K562 (cell line): Measurements from ENCODE around the gene CNTN6. TPM values are rescaled to one million over a fixed set of nuclear protein-coding genes. Genes with fewer than 3 reads are reported as not detected.

Experiments used
- ATAC-seq: fragments of 200-7000 bp; cut with Tn5 transposase; 3 replicates; pipeline ENCODE4 v1.9.1; 2020; ENCODE audit warnings: moderate library complexity
- BruUV-seq: library from RNA; stranded (reverse); fragments of 400-500 nt; replicated peaks from 2 replicates; lab custom pipeline; 2021; lab: Mats Ljungman, UMichigan
- CTCF ChIA-PET: fragments of 300-600 bp; formaldehyde crosslinking; extraction: SDS; loops from one replicate; lab custom pipeline; 2021; ENCODE audit warnings: low intra/inter-chr PET ratio; lab: Yijun Ruan, JAX
- POLR2A ChIA-PET: fragments of 300-600, 350-650 bp; sonication (Branson Sonifier 250); formaldehyde crosslinking; extraction: SDS; loops from one replicate; lab custom pipeline; 2021; ENCODE audit warnings: antibody characterized with exemption, inconsistent platforms; lab: Yijun Ruan, JAX
- DNase-seq, 4 experiments: peaks; one replicate each; pipeline versions ENCODE4 v3.0.0 to v3.0.0-alpha.2; 2011 to 2018; ENCODE audit warnings: low spot score in 3 of 4, mixed read lengths in 3 of 4; ENCODE audit errors: extremely low read depth in 1 of 4
- FAIRE-seq: peaks from 2 replicates; lab custom pipeline; 2011; peaks lifted over from hg19 to GRCh38; lab: Jason Lieb, UNC
- H2AFZ ChIP-seq: 2 replicates; pipeline ENCODE4 v1.6.0; 2011; ENCODE audit warnings: low read depth, low read length, control low read depth, inconsistent platforms
- H3K27ac ChIP-seq: fragments of 200-600 bp; 3 replicates; pipeline ENCODE4 v1.8.0; 2011; ENCODE audit warnings: low read depth, mild to moderate bottlenecking, control low read depth, inconsistent platforms, low read length, moderate library complexity, mixed read lengths; ENCODE audit errors: extremely low read depth
- H3K27me3 ChIP-seq, 2 experiments: fragments of 300-600 bp in 1 of 2; 2 replicates in 1 of 2; 3 replicates in 1 of 2; pipeline versions ENCODE4 v1.6.0 to v1.8.0; 2011; ENCODE audit warnings: inconsistent platforms in 2 of 2, low read length in 2 of 2, mild to moderate bottlenecking in 1 of 2, mixed read lengths in 1 of 2, moderate library complexity in 1 of 2; ENCODE audit not compliant: control insufficient read depth in 2 of 2, insufficient read depth in 2 of 2
- H3K36me3 ChIP-seq: fragments of 300-600 bp; 3 replicates; pipeline ENCODE4 v1.8.0; 2011; ENCODE audit warnings: mild to moderate bottlenecking, low read length, inconsistent platforms; ENCODE audit not compliant: control insufficient read depth, insufficient read depth
- H3K4me1 ChIP-seq, 2 experiments: fragments of 200-600 bp in 1 of 2; replicated peaks in 1 of 2; 2 replicates in 1 of 2; 3 replicates in 1 of 2; pipeline versions ENCODE4 v1.5.1 to v1.8.0; 2011; ENCODE audit warnings: inconsistent platforms in 2 of 2, low read length in 2 of 2, mild to moderate bottlenecking in 1 of 2, mixed read lengths in 1 of 2, moderate library complexity in 1 of 2; ENCODE audit not compliant: control insufficient read depth in 2 of 2, insufficient read depth in 2 of 2
- H3K4me2 ChIP-seq: 2 replicates; pipeline ENCODE4 v1.6.1; 2011; ENCODE audit warnings: low read length, control low read depth, inconsistent platforms, mixed read lengths; ENCODE audit not compliant: insufficient read depth
- H3K4me3 ChIP-seq: fragments of 200-600 bp; sonication (generic), shearing (Covaris generic); 2 replicates; pipeline ENCODE4 v1.5.1; 2016; ENCODE audit warnings: control low read depth, inconsistent platforms
- H3K79me2 ChIP-seq: fragments of 200-600 bp; 3 replicates; pipeline ENCODE4 v1.8.0; 2011; ENCODE audit warnings: low read length, inconsistent platforms; ENCODE audit not compliant: control insufficient read depth, insufficient read depth
- H3K9ac ChIP-seq, 2 experiments: 2 replicates each; pipeline versions ENCODE4 v1.6.0 to v1.6.1; 2011; ENCODE audit warnings: low read depth in 2 of 2, low read length in 2 of 2, control low read depth in 1 of 2, inconsistent platforms in 1 of 2, mild to moderate bottlenecking in 1 of 2, mixed read lengths in 1 of 2; ENCODE audit not compliant: insufficient read depth in 1 of 2
- H3K9me1 ChIP-seq: one replicate; pipeline ENCODE4 v1.6.0; 2011; ENCODE audit warnings: inconsistent platforms, mild to moderate bottlenecking, low read length, moderate library complexity; ENCODE audit not compliant: control insufficient read depth, insufficient read depth
- H3K9me3 ChIP-seq: replicated peaks from 2 replicates; pipeline ENCODE4 v1.5.1; 2011; ENCODE audit warnings: low read depth, low read length, inconsistent platforms; ENCODE audit not compliant: control insufficient read depth, insufficient read depth
- H4K20me1 ChIP-seq: replicated peaks from 2 replicates; pipeline ENCODE4 v1.6.1; 2011; ENCODE audit warnings: low read length, inconsistent platforms, mixed read lengths; ENCODE audit not compliant: control insufficient read depth, insufficient read depth
- MBD1 ChIP-seq: fragments of 250-450 bp; sonication (Bioruptor Pico); IDR thresholded peaks from 2 replicates; pipeline ENCODE4 v1.8.0; 2022; ENCODE audit warnings: inconsistent platforms
- NR2F6 ChIP-seq: fragments of 450-650 bp; formaldehyde crosslinking; IDR thresholded peaks from 2 replicates; pipeline ENCODE4 v1.4.0; 2020; ENCODE audit warnings: mild to moderate bottlenecking
- SMAD4 ChIP-seq: fragments of 250-450 bp; sonication (Bioruptor Pico); conservative IDR thresholded peaks from 2 replicates; pipeline ENCODE4 v1.8.0; 2021; ENCODE audit warnings: inconsistent platforms, mild to moderate bottlenecking, moderate library complexity
- STAG1 ChIP-seq: sonication (generic); formaldehyde crosslinking; IDR thresholded peaks from 2 replicates; pipeline ENCODE4 v1.5.0; 2020; ENCODE audit warnings: missing genetic modification reagents, borderline replicate concordance
- TBL1XR1 ChIP-seq, 2 experiments: IDR thresholded peaks; 2 replicates each; pipeline ENCODE4 v1.6.1; 2012; ENCODE audit warnings: improper control_type of control experiment in 2 of 2, low read length in 2 of 2, mild to moderate bottlenecking in 1 of 2
- ZFP30 ChIP-seq: fragments of 250-450 bp; sonication (Bioruptor Pico); IDR thresholded peaks from 2 replicates; pipeline ENCODE4 v1.8.0; 2022; ENCODE audit warnings: moderate library complexity, mild to moderate bottlenecking, inconsistent platforms, borderline replicate concordance
- WGBS: fragments of 100-300 bp; shearing (Covaris generic); methylation state at CpG from one replicate; pipeline ENCODE4 v1.1.6; 2016; ENCODE audit warnings: low coverage, mixed read lengths; ENCODE audit not compliant: insufficient coverage; ENCODE audit errors: missing lambda C conversion rate; 5-methylcytosine and 5-hydroxymethylcytosine counted together
- in situ Hi-C: fragments of 300-500 bp; cut with MboI; formaldehyde crosslinking; loops from 4 replicates; pipeline ENCODE4 v1.15.0; 2018; ENCODE audit warnings: inconsistent platforms, mixed read lengths
- intact Hi-C: fragments of 100-400 bp; cut with micrococcal nuclease; formaldehyde crosslinking; loops from 2 replicates; pipeline ENCODE4 v1.14.2; 2022
- polyA plus RNA-seq, 8 experiments: library from polyadenylated mRNA; depleted of rRNA in 4 of 8; stranded (reverse) in 5 of 8; unstranded in 3 of 8; fragments of >200 nt; fragmentation: Nextera tagmentation in 2 of 8; fragmentation: Illumina TruSeq in 1 of 8; extraction: Ambion mirVana in 2 of 8; extraction: Trizol in 1 of 8; gene quantifications; 2 replicates each; pipeline versions ENCODE4 v1.2.1 to v1.2.3, GENCODE V29; 2011 to 2014; ENCODE audit warnings: inconsistent platforms in 1 of 8, missing spikeins in 1 of 8
- total RNA-seq, 7 experiments: library from RNA; depleted of rRNA in 6 of 7; stranded (reverse); fragments of >200 nt in 6 of 7; fragmentation: Illumina TruSeq in 2 of 7; extraction: Trizol in 2 of 7; gene quantifications; 2 replicates each; pipeline versions ENCODE4 v1.2.1 to v1.2.3, GENCODE V29; 2011 to 2021; ENCODE audit warnings: low replicate concordance in 1 of 7
- TF ChIP-seq, protein P1 (sequence below): fragments of 250-450 bp; sonication (Bioruptor Pico); IDR thresholded peaks from 2 replicates; pipeline ENCODE4 v1.5.1; 2021; ENCODE audit warnings: mild to moderate bottlenecking

The CNTN6 gene
- total and polyA plus RNA-seq, 9 of the 15 experiments (the other 6 are each of a cell fraction or from before 2014, with no cell fraction given), result not detected

- H3K36me3 ChIP-seq, result no peaks in the 10 kb centered on the region
- no peak overlapping the region for H3K27ac ChIP-seq
- in situ Hi-C loops, result no loop called here
- BruUV-seq, result no TSS peak
- H3K9me1 ChIP-seq, result no peaks in the 10 kb centered on the region
- no peak overlapping the region for H2AFZ ChIP-seq
- no peak overlapping the region for H3K9ac ChIP-seq
- CTCF ChIA-PET, result no interaction called here
- no peak overlapping the region for H3K4me2 ChIP-seq
- FAIRE-seq, result no peak
- peaks cover 2% of the 10 kb centered on the region; the same call in 1 of the 2 replicates for H3K9me3 ChIP-seq
- no peaks in the 10 kb centered on the region for H3K4me1 ChIP-seq
- TF ChIP-seq, protein P1, sequence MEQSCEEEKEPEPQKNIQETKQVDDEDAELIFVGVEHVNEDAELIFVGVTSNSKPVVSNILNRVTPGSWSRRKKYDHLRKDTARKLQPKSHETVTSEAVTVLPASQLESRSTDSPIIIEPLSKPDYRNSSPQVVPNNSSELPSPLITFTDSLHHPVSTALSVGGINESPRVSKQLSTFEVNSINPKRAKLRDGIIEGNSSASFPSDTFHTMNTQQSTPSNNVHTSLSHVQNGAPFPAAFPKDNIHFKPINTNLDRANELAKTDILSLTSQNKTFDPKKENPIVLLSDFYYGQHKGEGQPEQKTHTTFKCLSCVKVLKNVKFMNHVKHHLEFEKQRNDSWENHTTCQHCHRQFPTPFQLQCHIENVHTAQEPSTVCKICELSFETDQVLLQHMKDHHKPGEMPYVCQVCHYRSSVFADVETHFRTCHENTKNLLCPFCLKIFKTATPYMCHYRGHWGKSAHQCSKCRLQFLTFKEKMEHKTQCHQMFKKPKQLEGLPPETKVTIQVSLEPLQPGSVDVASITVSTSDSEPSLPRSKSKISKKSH (CRISPR knock-in tag), result no peak
- H3K79me2 ChIP-seq, result no peaks in the 10 kb centered on the region
- ATAC-seq, result no peak
- POLR2A ChIA-PET, result no interaction called here
- DNase-seq, result no peak
- no peak overlapping the region for H3K4me3 ChIP-seq
- 0% methylated on average over 2 of the region's 2 CpGs for WGBS
- intact Hi-C loops, result no loop called here
- no peaks in the 10 kb centered on the region for H4K20me1 ChIP-seq
- no peaks in the 10 kb centered on the region for H3K27me3 ChIP-seq
Observed at GRCh38 chr3:1135194-1135593, 42.4 kb downstream of the CNTN6 start.

- H3K79me2 ChIP-seq, result no peaks in the 10 kb centered on the region
- DNase-seq, result no peak
- intact Hi-C loops, result no loop called here
- no peaks in the 10 kb centered on the region for H4K20me1 ChIP-seq
- CTCF ChIA-PET, result no interaction called here
- no peak overlapping the region for H3K4me2 ChIP-seq
- no peak overlapping the region for H3K9ac ChIP-seq
- BruUV-seq, result no TSS peak
- in situ Hi-C loops, result no loop called here
- POLR2A ChIA-PET, result no interaction called here
- no peak overlapping the region for H2AFZ ChIP-seq
- WGBS, result 0% methylated on average over 2 of the region's 2 CpGs
- H3K9me3 ChIP-seq, result peaks cover 2% of the 10 kb centered on the region; the same call in 1 of the 2 replicates
- H3K9me1 ChIP-seq, result no peaks in the 10 kb centered on the region
- no peaks in the 10 kb centered on the region for H3K4me1 ChIP-seq
- no peaks in the 10 kb centered on the region for H3K27me3 ChIP-seq
- no peak for ATAC-seq
- no peak overlapping the region for H3K4me3 ChIP-seq
- FAIRE-seq, result no peak
- H3K36me3 ChIP-seq, result no peaks in the 10 kb centered on the region
- TF ChIP-seq SMAD4 (CRISPR knock-in tag) (no peak), ZFP30 (CRISPR knock-in tag) (no peak), NR2F6 (no peak), STAG1 (CRISPR knock-in tag) (no peak), TBL1XR1 (IDR thresholded peaks at IDR 0.05; ENCODE audit: low read length in 2 of 2) (no peak), MBD1 (CRISPR knock-in tag) (no peak)
- no peak overlapping the region for H3K27ac ChIP-seq
Observed at GRCh38 chr3:1138036-1138435, 45.2 kb downstream of the CNTN6 start.
